Mammary microvascular endothelial cell (primary cell): ENCODE measurements around the gene OR1N2. TPM values are rescaled to one million over a fixed set of nuclear protein-coding genes. Genes with fewer than 3 reads are reported as not detected.

ENCODE experiments used
- total RNA-seq: library from RNA; depleted of rRNA; stranded (reverse); fragments of >200 nt; gene quantifications from 2 replicates; pipeline ENCODE4 v1.2.3, GENCODE V29; 2015

Gene OR1N2, protein sequence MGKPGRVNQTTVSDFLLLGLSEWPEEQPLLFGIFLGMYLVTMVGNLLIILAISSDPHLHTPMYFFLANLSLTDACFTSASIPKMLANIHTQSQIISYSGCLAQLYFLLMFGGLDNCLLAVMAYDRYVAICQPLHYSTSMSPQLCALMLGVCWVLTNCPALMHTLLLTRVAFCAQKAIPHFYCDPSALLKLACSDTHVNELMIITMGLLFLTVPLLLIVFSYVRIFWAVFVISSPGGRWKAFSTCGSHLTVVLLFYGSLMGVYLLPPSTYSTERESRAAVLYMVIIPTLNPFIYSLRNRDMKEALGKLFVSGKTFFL
- total RNA-seq: not detected in 2 replicates

DNA sequence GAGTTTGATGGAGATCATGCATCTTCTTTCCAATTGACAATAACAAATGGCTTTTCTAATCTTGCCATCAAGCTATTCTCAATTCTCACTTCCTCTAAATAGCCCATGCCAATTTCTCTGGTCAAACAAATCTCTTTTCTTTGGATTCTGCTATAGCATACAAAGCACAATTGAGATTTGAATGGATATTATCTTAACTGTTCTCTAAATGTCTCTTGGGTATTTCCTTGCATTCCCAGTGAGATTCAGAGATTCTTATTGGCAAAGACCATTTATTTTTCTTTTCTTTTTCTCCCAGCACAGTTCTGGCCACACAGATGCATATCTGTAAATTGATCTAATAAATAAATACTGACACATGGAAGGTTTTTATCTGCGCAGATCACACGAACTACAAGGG is at the start of gene OR1N2:
Gene OR1N2 (plus strand): TSS at position 301 of the 400 bp plus-strand sequence. CDS start 100 bp downstream, outside the sequence.

GRCh38 chr9:122510502-122510901 is 42.4 kb upstream of the OR1N2 start, which contains the start of gene OR1J2:
OR1J2 (plus strand) TSS chr9:122510802; CDS start chr9:122510802, 0 bp downstream.

DNA sequence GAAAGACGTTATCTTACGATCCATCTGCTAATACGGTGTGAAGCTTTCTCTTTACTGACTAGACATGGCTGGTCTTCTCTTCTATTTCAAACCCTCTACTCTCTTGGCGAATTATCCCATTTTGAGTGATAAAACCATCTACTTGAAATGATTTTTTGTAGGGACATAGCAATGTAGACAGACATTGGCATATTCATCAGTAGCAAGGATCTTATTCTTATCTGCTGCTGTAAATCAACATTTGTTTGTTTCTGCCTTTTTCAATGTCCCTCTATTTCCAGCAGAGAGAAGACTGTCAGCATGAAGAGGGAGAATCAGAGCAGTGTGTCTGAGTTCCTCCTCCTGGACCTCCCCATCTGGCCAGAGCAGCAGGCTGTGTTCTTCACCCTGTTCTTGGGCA is 34.1 kb upstream of the OR1N2 start, which contains the start of gene OR1J4:
Gene OR1J4 (plus strand): TSS at position 301 of the 400 bp plus-strand sequence. CDS start 0 bp downstream, at position 301.

GRCh38 chr9:122527193-122527592 is 25.7 kb upstream of the OR1N2 start, which contains the start of gene OR1N1:
OR1N1 (minus strand) TSS chr9:122527293; CDS start chr9:122527293, 0 bp downstream.

DNA sequence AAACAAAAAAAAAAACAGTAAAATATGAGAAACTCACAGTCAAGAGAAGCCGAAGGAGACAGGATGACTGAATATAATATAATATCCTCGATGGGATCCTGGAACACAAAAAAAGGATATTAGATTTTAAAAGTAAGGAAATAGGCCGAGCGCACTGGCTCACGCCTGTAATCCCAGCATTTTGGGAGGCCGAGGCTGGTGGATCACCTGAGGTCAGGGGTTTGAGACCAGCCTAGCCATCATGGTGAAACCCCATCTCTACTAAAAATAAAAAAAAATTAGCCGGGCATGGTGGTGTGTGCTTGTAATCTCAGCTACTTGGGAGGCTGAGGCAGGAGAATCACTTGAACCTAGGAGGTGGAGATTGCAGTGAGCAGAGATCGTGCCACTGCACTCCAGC is 30.4 kb downstream of the OR1N2 start, which contains the start of gene OR1L8:
Gene OR1L8 (minus strand): TSS at position 101 of the 400 bp plus-strand sequence. CDS start 14,907 bp downstream, outside the sequence.

Other genes with a start within 250 kb of the OR1N2 start
- 0.59 and 1.5 TPM in 2 replicates for gene PTGS1, start 182.1 kb upstream of the OR1N2 start, total RNA-seq
- not detected in 2 replicates for gene OR1J1, start 75.2 kb upstream of the OR1N2 start, total RNA-seq
- gene OR1J2, start 42.3 kb upstream of the OR1N2 start, total RNA-seq: not detected in 2 replicates
- not detected in 2 replicates for gene OR1J4, start 34.0 kb upstream of the OR1N2 start, total RNA-seq
- not detected in 2 replicates for gene OR1N1, start 25.8 kb upstream of the OR1N2 start, total RNA-seq
- 0.10 TPM in 1 of 2 replicates, not detected in the other for gene OR1L8, start 30.3 kb downstream of the OR1N2 start, total RNA-seq
- not detected in 2 replicates for gene OR1Q1, start 61.6 kb downstream of the OR1N2 start, total RNA-seq
- not detected in 2 replicates for gene OR1B1, start 104.5 kb downstream of the OR1N2 start, total RNA-seq
- not detected in 2 replicates for gene OR1L1, start 108.6 kb downstream of the OR1N2 start, total RNA-seq
- gene OR1L3, start 122.0 kb downstream of the OR1N2 start, total RNA-seq: not detected in 2 replicates
- not detected in 2 replicates for gene OR1L4, start 170.9 kb downstream of the OR1N2 start, total RNA-seq
- gene OR1L6, start 189.2 kb downstream of the OR1N2 start, total RNA-seq: not detected in 2 replicates
- not detected in 2 replicates for gene OR5C1, start 235.8 kb downstream of the OR1N2 start, total RNA-seq
- gene OR1K1, start 247.0 kb downstream of the OR1N2 start, total RNA-seq: not detected in 2 replicates